Thyroid gland (tissue), 4 donors: ENCODE results near the gene ZCCHC4. TPM values are rescaled to one million over a fixed set of nuclear protein-coding genes. Genes with fewer than 3 reads are reported as not detected.

ENCODE experiments used
- DNase-seq, 2 donors: peaks; one replicate each; pipeline ENCODE4 v3.0.0-alpha.2; 2019
- H3K27ac ChIP-seq, 3 donors: fragments of 200-600 bp; sonication (generic); 1 replicate in 2 of 3; 2 replicates in 1 of 3; pipeline ENCODE4 v1.5.1; 2016 to 2019; ENCODE audit warnings: mild to moderate bottlenecking in 1 of 3, moderate library complexity in 1 of 3
- H3K27me3 ChIP-seq: fragments of 200-600 bp; sonication (generic); one replicate; pipeline ENCODE4 v1.5.1; 2019
- H3K36me3 ChIP-seq, 2 donors: fragments of 200-600 bp; sonication (generic); one replicate each; pipeline ENCODE4 v1.5.1; 2016 to 2019
- H3K4me1 ChIP-seq, 2 donors: fragments of 200-600 bp; sonication (generic); one replicate each; pipeline ENCODE4 v1.5.1; 2017 to 2019
- H3K4me3 ChIP-seq, 3 donors: fragments of 200-600 bp; sonication (generic); replicated peaks in 1 of 3; 1 replicate in 2 of 3; 2 replicates in 1 of 3; pipeline ENCODE4 v1.5.1; 2016; ENCODE audit warnings: mild to moderate bottlenecking in 1 of 3
- H3K9me3 ChIP-seq: fragments of 200-600 bp; sonication (generic); one replicate; pipeline ENCODE4 v1.5.1; 2017
- CTCF ChIP-seq, 6 experiments: fragments of 200-600 bp in 3 of 6; fragments of 450-650 bp in 3 of 6; sonication (generic) in 3 of 6; IDR thresholded peaks; one replicate each; pipeline ENCODE4 v1.5.1; 2016 to 2019; ENCODE audit warnings: antibody characterized with exemption in 6 of 6, mild to moderate bottlenecking in 2 of 6, inconsistent platforms in 1 of 6, moderate library complexity in 1 of 6
- POLR2A ChIP-seq, 2 donors: fragments of 450-650 bp; IDR thresholded peaks; one replicate each; pipeline ENCODE4 v1.6.1; 2017; ENCODE audit warnings: antibody characterized with exemption in 2 of 2, mild to moderate bottlenecking in 2 of 2, moderate library complexity in 1 of 2
- WGBS, 2 donors: methylation state at CpG; one replicate each; pipeline ENCODE4 v1.1.5; 2017; 5-methylcytosine and 5-hydroxymethylcytosine counted together
- intact Hi-C: fragments of 100-400 bp; cut with DNase I; formaldehyde crosslinking; loops from one replicate; pipeline ENCODE4 v1.15.1; 2023
- total RNA-seq, 4 donors: library from RNA; depleted of rRNA; stranded (reverse); fragments of >200 nt; gene quantifications; one replicate each; pipeline ENCODE4 v1.2.3, GENCODE V29; 2016

ZCCHC4 gene
- total RNA-seq, 4 donors from 2014 or later = 9.3 to 19.5 (median 13.4) TPM

GRCh38 chr4:25290490-25291067 lies 22.0 kb upstream of the ZCCHC4 start:
- no peaks in the 10 kb centered on the region for H3K9me3 ChIP-seq
- intact Hi-C loops = no loop called here
- no peaks in the 10 kb centered on the region for H3K27me3 ChIP-seq
- WGBS, 2 donors = 86 to 94% methylated on average over 9 of the region's 11 CpGs
- no peak overlapping the region for H3K4me3 ChIP-seq
- H3K4me1 ChIP-seq = peaks cover 5% of the 10 kb centered on the region in 2 donors
- no peak overlapping the region for H3K27ac ChIP-seq
- H3K36me3 ChIP-seq = no peaks in the 10 kb centered on the region
- DNase-seq = no peak
- TF ChIP-seq CTCF (IDR thresholded peaks at IDR 0.05) (no peak), POLR2A (IDR thresholded peaks at IDR 0.05) (no peak)

GRCh38 chr4:25291158-25291733 lies 21.3 kb upstream of the ZCCHC4 start:
- no peaks in the 10 kb centered on the region for H3K27me3 ChIP-seq
- DNase-seq = no peak
- H3K27ac ChIP-seq = no peak overlapping the region
- intact Hi-C loops = no loop called here
- WGBS, 2 donors = 88% methylated on average over 12 of the region's 12 CpGs
- H3K9me3 ChIP-seq = no peaks in the 10 kb centered on the region
- H3K4me3 ChIP-seq = no peak overlapping the region
- no peak for TF ChIP-seq CTCF (IDR thresholded peaks at IDR 0.05)
- no peak for TF ChIP-seq POLR2A (IDR thresholded peaks at IDR 0.05)
- no peaks in the 10 kb centered on the region for H3K36me3 ChIP-seq
- peaks cover 5% of the 10 kb centered on the region in 2 donors for H3K4me1 ChIP-seq

- WGBS, 2 donors = 87 to 89% methylated on average over 5 of the region's 5 CpGs
- intact Hi-C loops = no loop called here
Observed at GRCh38 chr4:25297528-25298242, 14.9 kb upstream of the ZCCHC4 start.

GRCh38 chr4:25299476-25300203 lies 12.9 kb upstream of the ZCCHC4 start:
- peak in 1 of 2 donors; percentile 44 for TF ChIP-seq POLR2A (IDR thresholded peaks at IDR 0.05)
- peak in 3 of 6 experiments; percentile 37 to 44 (median 39) for TF ChIP-seq CTCF (IDR thresholded peaks at IDR 0.05)
- intact Hi-C loops = loop anchor here (10.0 kb wide), 1 partner anchor 135 kb away; the partner anchor contains the start of gene SEPSECS
- H3K9me3 ChIP-seq = no peaks in the 10 kb centered on the region
- H3K4me3 ChIP-seq = no peak overlapping the region
- peak overlapping the region; percentile 79 to 96 (median 89) for H3K27ac ChIP-seq
- peak; percentile 82 to 85 for DNase-seq
- no peaks in the 10 kb centered on the region for H3K36me3 ChIP-seq
- peaks cover 10% of the 10 kb centered on the region in 2 donors for H3K4me1 ChIP-seq
- H3K27me3 ChIP-seq = no peaks in the 10 kb centered on the region
- WGBS, 2 donors = 20 to 22% methylated on average over 10 of the region's 10 CpGs

More at GRCh38 chr4:25297528-25298242, 14.9 kb upstream of the ZCCHC4 start:
- TF ChIP-seq POLR2A (IDR thresholded peaks at IDR 0.05) (no peak), CTCF (IDR thresholded peaks at IDR 0.05) (no peak)
- no peaks in the 10 kb centered on the region for H3K27me3 ChIP-seq
- no peak overlapping the region for H3K27ac ChIP-seq
- no peak for DNase-seq
- H3K4me1 ChIP-seq = peaks cover 14 to 15% of the 10 kb centered on the region in 2 donors
- H3K4me3 ChIP-seq = no peak overlapping the region
- no peaks in the 10 kb centered on the region for H3K9me3 ChIP-seq
- H3K36me3 ChIP-seq = no peaks in the 10 kb centered on the region
